Body of pancreas (tissue), 4 donors: ENCODE results near the gene CHCHD3.

Source experiments
- CTCF ChIP-seq, 7 experiments: fragments of 450-650 bp in 4 of 7; fragments of 200-600 bp in 3 of 7; sonication (generic) in 3 of 7; IDR thresholded peaks; one replicate each; pipeline ENCODE4 v1.5.1; 2016 to 2019; ENCODE audit warnings: antibody characterized with exemption in 7 of 7
- POLR2A ChIP-seq, 3 donors: fragments of 450-650 bp; IDR thresholded peaks; one replicate each; pipeline ENCODE4 v1.6.1; 2016; ENCODE audit warnings: antibody characterized with exemption in 3 of 3, mild to moderate bottlenecking in 2 of 3

DNA sequence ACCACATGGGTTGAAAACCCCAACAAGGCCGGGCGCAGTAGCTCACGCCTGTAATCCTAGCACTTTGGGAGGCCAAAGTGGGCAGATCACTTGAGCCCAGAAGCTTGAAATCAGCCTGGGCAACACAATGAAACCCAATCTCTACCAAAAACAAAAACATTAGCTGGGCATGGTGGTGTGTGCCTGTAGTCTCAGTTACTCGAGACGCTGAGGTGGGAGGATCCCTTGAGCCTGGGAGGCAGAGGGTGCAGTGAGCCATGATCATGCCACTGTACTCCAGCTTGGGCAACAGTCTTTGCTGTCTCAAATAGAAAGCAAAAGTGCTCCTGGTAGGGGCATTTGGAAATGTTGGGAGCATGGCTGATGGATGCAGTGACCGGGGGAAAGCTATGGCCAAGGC lies 296.0 kb downstream of the CHCHD3 start:
- no peak for TF ChIP-seq POLR2A (IDR thresholded peaks at IDR 0.05)
- TF ChIP-seq CTCF (IDR thresholded peaks at IDR 0.05), result no peak
